Measurements from ENCODE around the gene VPS8.
"Not testable (repeated sequence)": the region's sequence is repeated elsewhere in the genome, so short reads cannot be mapped to it uniquely, and the experiment has no call there.

Gene VPS8

DNA sequence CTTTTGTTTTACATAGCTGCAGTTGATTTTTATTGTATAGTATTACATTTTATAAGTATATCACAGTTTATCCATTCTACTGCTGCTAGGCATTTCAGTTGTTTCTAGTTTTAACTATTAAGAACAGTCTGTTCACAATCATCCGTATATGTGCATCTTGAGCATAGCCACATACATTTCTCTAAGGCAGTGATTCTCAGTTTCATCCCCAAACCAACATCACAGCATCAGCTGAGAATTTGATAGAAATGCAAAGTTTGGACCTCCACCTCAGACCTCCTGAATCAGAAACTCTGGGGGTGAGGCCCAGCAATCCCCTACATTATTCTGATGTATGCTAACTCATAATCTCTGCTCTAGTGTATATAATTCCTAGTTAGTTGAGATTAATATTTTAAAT lies 120.8 kb downstream of the VPS8 start:
- no peak for DNase-seq

DNA sequence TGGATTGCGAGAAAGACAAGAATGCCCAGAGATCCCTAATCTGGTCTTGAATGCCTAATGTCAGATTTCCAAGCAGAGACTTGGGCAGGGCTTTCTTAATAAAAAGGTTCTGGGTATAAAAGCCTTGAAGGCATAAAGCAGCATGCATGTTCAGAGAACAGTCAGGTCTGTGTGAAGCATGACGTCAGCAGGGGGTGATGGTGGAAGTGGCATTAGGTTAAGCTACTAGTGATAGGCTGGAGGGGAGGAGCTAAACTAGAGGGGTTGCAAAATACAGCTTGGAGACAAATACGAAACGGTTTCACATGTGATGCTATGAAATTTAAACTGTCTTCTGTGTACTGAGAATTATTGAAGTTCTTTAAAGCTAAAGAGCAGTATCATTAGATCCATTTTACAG lies 125.6 kb downstream of the VPS8 start:
- no peak for DNase-seq

DNA sequence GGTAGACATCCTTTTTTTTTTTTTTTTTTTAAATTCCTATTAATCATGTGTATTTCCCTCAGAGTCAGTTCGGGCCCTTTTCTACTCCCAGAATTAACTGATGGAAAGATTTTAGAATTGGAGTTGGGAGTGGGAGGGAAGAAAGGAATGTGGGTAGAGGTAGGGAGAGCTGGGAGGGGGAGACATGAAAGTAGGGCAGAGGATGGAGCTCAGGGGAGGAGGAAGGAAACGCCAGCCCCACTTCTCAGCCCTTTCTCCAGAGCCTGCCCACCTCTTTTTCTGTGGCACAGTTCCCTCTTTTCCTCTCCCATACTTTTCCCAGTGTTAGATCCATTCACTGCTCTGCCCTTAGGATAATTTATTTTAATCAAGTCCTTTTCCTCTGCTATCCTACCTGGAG lies 129.4 kb downstream of the VPS8 start:
- no peak for DNase-seq

DNA sequence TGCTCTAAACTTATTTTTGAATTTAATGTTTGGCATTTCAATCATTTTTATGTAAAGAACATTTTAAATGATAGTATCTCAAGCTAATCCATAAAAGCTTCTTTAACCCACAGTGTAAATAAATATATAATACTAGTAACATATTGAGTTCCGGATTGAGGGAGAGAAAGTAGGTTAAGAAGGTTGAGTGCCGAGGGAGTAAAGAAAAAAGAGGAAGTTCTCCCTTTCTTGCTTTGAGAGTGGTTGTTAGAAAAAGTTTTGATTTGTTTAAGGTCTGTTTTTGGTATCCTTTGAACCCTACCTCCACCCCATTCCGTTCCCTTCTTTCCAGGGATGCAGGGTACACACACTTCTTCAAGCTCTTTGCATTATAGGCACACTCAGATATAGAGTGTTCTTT lies 130.8 kb downstream of the VPS8 start:
- no peak for DNase-seq

DNA sequence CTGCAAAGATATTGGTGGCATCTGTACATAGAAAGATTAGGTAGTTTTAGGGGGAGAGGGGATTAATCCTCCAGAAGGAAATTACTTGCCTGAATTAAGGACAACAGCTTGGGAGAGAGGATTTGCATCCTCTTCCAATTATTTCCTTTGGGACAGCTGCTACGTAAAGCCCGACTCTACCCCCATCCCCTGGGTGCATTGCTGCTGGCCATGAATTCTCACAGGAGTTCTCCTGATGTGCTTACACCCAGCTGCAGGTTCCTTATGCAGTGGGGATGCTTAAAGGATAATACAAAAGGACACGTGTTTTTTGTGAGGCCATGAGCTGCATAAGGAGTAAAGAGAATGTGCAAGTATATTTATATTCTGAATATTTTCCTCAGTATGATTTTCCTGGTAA lies 132.3 kb downstream of the VPS8 start:
- DNase-seq = no peak

DNA sequence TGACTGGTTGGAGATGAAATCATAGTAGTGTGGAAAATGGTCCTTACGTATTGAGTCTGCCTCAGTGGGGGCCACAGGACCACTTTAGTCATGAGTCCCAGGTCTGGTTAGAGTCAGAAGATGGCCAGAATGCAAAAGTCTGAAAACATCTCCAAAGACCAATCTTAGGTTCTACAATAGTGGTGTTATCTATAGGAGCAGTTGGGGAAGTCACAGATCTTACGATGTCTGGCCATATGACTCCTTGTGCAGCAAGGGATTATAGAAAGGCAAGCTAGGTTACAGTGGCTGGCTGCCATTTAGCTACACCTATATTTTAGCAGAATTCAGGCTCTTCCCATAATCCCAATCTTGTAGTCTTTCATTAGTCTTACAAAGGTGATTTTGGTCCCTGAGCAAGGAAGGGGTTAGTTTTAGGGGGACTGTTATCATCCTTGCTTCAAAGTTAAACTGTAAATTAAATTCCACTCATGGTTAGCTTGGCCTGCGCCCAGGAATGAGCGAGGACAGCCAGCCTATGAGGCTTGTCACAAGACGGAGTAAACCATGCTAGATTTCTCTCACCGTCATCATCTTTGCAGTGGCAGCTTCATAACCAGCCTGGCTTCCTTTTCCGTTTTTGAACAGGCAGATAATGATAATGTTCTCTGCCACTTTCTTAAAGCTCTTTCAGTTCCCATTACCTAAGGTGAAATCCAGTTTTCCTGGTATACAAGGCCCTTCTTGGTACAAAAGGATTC lies 134.1 kb downstream of the VPS8 start:
- DNase-seq = no peak

DNA sequence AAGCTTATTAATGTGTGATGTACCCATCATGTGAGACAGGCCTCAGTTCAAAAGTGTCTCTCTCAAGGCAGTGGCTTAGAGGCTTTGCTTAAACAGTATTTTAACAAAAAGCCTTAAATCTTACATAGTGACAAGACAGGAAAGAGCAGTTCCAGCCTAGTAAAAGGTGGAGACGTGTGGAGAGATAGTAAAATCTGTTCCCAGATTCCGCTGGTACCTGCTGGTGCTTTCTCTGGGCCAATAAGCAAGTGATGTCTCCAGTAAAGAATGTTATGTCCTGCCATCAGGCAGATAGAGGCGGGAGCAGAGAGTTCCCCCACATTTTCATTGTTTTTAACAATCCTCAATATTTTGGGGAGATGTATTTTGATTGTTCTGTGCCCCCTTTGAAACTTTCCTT lies 135.0 kb downstream of the VPS8 start:
- no peak for DNase-seq

DNA sequence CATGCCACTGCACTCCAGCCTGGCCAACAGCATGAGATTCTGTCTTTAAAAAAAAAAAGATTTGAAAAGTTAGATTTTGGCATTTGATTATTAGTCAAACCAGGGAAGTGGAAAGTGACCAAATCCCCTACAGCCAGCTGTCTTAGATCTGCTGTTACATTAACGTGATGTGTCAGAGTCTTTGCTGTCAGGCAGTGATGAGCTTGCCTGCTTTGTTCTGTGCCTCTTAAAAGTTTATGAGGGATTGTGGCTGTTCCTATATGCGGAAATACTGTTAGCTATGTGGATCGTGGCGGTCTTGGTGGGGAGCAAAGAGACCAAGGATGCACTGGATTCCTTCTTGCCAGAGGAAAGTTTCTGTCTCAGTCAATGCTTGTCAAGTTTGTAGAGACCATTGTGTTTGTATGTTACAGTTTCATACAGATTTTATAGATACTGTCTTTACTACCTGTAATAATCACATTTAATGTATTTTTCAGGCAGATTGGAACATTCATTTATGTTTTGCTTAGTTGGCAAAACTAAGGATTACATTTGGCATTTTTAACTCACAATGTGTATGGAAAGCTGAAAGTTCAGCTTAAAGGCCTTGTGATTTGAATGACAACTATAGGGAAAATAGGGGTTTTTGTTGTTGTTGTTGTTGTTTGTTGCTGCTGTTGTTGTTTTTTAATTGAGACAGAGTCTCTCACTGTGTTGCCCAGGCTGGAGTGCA lies 137.4 kb downstream of the VPS8 start:
- no peak for DNase-seq

DNA sequence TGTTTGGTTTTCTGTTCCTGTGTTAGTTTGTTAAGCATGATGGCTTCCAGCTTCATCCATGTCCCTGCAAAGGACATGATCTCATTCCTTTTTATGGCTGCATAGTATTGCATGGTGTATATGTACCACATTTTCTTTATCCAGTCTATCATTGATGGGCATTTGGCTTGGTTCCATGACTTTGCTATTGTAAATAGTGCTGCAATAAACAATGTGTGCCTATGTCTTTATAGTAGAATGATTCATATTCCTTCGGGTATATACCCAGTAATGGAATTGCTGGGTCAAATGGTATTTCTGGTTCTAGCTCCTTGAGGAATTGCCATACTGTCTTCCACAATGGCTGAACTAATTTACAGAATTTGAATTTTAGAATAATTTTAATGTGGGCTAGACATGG lies 138.8 kb downstream of the VPS8 start:
- DNase-seq = not testable (repeated sequence)

DNA sequence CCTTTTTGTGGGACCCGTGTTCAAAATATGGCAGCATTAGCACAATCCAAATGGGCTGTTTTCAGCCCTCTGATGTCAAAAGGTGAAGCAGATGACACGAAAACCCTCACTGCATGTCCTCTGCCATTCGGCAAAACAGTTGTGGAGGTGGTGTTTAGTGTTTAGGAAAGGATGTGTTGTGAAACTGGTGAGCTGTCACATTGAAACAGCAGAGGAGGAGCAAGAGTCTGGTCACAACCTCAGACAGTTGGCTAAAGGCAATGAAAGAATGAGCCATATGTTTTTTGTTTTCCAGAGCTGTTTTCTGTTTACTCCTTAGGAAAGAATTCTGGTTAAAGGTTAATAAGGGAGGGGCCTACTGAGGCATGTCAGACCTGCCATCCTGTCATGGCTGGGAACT lies 140.7 kb downstream of the VPS8 start:
- DNase-seq = no peak

DNA sequence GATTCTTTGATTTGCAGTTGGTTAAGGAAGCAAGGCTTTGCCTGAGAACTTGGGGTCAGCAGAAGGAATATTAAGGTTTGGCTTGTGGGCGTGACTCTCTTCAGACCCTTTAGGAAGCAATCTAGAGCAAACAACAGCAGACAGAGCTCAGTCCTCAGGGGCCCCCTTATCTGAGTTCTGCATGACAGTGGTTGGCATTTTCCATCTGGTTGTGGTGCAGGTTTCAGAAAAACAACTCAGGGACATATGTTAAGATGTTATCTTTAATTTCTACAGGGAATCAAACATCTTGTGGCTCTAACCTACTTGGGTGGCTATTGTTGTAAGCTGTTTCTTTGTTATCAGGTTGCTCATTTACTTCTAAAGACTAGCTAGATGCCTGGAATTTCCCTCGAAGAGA lies 141.4 kb downstream of the VPS8 start:
- DNase-seq = no peak

DNA sequence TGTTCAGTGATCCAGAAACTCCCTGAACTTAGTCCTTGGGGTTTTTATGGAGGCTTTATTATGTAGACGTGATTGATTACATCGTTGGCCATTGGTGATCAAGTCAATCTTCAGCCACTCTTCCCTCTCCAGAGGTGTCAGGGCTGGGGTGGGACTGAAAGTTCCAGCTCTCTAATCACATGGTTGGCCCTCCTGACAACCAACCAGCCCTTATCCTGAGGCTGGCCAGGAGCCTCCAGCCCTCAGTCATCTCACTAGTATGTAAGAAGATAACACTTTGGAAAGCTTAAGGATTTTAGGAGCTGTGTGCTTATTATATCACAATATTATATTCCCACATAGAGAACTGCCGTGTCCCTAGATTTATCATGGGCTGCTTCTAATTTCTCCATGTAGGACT lies 142.3 kb downstream of the VPS8 start:
- DNase-seq = no peak

DNA sequence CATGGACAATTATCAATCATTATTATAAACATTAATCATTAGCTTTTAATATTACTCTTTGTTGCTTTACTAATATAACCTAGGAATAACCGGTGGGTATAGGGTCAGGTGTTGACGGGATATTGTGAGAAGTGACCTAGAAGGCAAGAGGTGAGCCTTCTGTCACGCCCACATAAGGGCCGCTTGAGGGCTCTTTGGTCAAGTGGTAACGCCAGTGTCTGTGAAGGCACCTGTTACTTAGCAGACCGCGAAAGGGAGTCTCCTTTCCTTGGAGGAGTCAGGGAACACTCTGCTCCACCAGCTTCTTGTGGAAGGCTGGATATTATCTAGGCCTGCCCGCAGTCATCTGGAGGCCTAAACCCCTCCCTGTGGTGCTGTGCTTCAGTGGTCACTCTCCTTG lies 142.9 kb downstream of the VPS8 start:
- not testable (repeated sequence) for DNase-seq

DNA sequence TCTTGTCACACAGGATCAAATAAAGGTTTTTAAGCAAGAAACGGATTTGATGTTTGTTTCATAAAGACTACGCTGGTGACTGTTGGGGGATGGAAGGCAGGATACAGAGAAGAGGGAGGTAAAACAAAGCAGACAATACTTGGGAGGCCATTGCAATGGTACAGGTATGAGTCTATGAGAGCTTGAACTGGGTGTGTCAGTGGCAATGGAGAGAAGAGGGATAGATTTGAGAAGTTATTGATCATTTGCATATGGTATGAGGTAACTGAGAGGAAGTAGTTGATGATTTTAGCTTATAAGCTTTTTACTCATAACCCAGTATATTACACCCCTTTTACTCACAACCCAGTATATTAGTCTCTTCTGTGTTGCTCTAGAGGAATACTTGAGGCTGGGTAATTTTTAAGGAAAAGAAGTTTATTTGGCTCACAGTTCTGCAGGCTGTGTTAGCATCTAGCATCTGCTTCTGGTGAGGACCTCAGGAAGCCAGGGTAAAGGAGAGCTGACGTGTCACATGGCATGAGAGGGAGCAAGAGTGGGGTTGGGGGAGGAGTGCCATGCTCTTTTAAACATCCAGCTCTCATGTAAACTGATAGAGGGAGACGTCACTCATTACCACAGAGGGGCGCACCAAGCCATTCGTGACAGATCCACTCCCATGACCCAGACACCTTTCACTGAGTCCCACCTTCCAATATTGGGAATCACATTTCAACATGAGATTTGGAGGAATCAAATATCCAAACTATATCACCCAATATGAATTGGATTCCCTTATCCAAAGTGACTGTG lies 153.9 kb downstream of the VPS8 start:
- no peak for DNase-seq

DNA sequence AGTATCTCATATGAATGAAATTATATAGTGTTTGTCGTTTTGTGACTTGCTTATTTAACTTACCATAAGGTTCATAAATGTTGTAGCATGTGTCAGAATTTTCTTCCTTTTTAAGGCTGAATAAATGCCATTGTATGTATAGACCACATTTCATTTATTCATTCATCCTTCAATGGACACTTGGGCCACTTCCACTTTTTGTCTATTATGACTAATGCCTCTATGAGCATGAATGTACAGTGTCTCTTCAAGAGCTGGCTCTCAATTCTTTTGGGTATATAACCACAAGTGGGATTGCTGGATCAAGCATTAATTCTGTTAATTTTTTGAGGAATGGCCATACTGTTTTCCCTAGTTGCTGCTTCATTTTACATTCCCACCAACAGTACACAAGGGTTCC lies 156.1 kb downstream of the VPS8 start:
- DNase-seq = no peak

DNA sequence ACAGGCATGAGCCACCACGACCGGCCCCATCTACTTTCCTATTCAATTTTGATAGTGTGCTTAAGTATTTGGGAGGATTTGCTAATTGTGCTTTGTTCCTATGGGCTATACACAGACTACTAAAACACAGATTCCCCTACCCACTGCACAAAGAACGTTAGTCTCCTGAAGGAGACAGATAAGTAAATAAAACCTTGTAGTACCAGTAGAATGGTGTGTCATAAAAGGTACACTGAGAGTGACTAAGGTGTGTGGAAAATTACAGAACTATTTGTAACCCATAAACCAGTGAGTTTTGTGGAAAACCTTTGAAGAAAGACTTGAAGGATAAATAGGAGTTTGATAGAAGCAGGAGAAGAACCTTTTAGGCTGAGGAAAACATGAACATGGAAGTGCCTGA lies 158.2 kb downstream of the VPS8 start:
- no peak for DNase-seq

DNA sequence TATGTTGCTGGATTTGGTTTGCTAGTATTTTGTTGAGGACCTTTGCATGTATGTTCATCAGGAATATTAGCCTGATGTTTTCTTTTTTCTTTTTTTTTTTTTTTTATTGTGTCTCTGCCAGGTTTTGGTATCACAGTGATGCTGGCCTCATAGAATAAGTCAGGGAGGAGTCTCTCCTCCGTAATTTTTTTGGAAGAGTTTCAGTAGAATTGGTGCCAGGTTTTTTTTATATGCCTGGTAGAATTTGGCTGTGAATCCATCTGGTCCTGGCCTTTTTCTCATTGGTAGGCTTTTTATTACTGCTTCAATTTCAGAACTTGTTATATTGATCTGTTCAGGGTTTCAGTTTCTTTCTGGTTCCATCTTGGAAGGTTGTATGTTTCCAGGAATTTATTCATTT lies 165.8 kb downstream of the VPS8 start:
- DNase-seq = no peak

DNA sequence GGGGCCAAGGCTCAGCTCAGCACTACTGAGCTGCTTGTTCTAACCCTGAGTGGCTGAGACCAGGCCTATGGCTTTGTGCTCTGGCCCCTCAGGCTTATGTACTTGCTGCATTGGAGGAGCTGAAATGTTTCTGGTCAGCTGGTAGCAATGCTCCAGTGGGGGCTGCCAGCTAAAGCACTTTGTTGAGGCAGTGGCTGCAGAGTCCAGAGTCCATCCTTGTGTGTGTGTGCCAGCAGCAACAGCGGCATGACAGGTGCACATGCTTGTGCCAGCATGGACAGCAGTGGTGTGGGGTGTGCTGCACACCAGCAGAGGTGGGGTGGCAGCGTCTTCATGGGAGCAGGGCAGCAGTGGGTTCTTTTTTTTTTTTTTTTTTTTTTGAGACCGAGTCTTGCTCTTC lies 169.1 kb downstream of the VPS8 start:
- DNase-seq = no peak

DNA sequence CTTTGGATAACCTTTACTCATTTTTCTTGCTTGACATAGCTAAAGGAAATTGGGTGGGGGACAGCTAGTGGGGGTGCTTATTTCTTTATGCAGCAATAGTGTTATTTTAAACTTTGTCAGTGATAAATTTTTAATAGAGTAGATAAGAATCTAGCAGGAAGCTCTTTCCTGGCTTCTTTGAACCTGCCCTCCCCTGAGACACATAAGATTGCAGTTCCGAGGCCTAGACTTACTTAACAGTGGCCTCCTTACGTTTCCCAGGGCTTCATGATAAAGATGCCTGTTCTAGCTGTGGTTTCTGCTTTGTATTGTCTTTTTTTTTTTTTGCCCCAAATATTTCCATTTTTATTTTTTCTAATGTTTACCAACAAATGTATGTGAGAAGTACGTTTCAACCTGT lies 170.1 kb downstream of the VPS8 start:
- DNase-seq = no peak

DNA sequence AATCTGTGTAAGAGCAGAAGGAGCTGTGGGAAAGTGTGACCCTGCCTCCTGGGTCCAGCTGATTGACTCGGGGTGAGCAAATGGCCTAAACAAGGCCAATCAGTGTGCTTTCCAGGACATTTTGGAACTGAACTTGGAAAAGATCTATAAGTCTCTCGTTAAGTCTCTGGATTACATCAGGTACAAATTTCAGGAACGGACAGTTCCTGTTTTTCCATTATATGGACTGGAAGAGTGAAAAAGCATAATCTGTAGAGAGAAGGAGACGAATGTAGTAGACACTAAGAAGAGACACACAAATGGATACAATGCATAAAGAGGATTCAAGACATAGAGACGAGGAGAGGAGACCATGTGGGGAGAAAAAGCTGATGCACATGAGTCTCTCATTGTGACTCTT lies 173.6 kb downstream of the VPS8 start:
- DNase-seq = no peak

DNA sequence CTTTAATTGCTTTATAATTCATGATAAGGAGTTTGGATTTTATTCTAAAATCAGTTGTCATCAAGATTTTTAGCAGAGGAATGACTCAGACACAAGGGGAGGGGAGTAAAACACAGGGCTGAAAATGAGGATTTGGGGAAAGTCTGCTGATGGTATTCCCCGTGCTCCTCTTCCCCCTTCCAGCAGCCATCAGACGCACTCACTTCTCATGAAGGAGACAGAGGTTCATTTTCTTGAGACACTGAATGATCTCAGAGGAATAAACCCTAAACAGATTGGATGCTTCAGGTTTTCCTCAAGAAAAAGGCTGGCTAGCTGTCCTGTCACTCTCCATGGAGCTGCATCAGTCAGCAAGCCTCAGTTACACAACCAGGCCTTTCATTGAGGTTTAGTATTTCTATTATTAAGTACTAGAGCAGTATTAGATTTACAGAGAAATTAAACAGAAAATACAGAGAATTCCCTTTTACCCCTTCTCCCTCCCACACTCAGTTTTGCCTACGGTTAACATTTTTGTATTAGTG lies 174.5 kb downstream of the VPS8 start:
- DNase-seq = no peak

DNA sequence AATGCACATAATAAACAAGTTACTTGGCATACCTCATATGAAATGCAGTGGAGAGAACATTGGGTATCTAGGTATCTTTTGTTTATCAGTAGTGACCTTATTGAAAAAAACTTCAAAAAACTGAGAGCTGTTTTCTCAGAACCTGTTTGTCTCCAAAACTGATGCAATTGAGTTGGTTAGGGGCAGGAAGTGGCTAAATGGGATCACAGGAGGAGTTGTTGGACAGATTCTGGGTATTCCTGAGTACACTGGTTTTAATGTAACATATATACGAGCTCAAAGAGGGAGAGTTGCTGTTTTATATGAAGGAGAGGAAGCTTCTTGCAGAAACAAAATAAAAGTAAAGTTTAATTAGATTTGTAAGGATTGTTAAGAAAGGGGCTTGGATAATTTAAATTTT lies 181.4 kb downstream of the VPS8 start:
- DNase-seq = no peak

DNA sequence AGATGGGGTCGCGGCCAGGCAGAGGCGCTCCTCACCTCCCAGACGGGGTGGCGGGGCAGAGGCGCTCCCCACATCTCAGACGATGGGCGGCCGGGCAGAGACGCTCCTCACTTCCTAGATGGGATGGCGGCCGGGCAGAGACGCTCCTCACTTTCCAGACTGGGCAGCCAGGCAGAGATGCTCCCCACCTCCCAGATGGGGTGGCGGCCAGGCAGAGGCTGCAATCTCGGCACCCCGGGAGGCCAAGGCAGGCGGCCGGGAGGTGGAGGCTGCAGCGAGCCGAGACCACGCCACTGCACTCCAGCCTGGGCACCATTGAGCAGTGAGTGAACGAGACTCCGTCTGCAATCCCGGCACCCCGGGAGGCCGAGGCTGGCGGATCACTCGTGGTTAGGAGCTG lies 191.9 kb downstream of the VPS8 start:
- DNase-seq = not testable (repeated sequence)

DNA sequence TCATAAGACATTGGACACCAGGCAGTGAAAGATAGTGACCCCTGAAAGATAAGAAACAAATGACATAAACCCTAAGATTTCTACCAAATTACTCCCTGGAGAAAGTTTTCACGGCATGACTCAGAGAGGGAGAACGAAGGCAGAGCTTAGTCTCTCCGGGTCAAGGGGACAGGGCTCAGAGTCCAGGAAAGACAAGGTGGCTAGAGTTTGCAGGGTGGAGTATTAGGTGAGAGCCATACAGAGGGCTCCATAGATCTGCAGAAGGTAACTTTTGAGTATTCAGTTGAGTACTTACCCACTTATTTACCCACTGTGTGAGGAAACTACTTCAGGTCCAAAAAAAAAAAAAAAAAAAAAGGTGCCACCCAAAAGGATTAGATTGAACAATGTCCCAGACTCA lies 197.7 kb downstream of the VPS8 start:
- no peak for DNase-seq
